Endothelial cell of umbilical vein (primary cell): ENCODE measurements around the gene C4orf54.

Experiments used
- EZH2 ChIP-seq: IDR thresholded peaks from 2 replicates; pipeline ENCODE4 v1.6.1; 2012; ENCODE audit warnings: borderline replicate concordance, low read depth, mild to moderate bottlenecking, moderate library complexity, low read length, inconsistent platforms; ENCODE audit not compliant: severe bottlenecking
- POLR2A ChIP-seq: IDR thresholded peaks from 2 replicates; pipeline ENCODE4 v1.6.1; 2012; ENCODE audit warnings: low read depth, mild to moderate bottlenecking, control low read depth, low read length
- TF ChIP-seq, protein P1 (sequence below), 2 donors: IDR thresholded peaks; 1 replicate in 1 of 2; 2 replicates in 1 of 2; pipeline ENCODE4 v1.5.1; 2011; ENCODE audit warnings: low read length in 2 of 2, mild to moderate bottlenecking in 2 of 2, moderate library complexity in 2 of 2, control low read depth in 1 of 2, inconsistent platforms in 1 of 2, low read depth in 1 of 2; ENCODE audit not compliant: insufficient read depth in 1 of 2; ENCODE audit errors: extremely low read depth in 1 of 2

DNA sequence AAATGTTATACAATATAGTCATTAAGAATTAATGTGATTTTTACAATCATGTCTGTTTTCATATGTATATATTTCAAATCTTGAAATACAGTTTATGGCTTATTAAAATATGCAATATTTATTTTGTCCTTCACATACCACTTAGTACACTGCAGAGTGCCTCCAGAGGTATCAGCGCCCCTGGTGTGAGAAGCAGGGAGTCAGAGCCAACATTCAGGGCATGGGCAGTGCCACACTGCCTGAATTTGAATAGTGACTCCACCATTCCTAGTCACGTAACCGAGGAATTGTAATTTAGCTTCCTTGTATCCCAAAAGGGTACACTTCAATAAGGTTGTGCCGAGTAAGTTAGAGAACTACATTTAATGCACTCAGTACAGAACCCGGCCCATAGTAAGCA is 4.3 kb upstream of the C4orf54 start:
- TF ChIP-seq POLR2A: no peak
- TF ChIP-seq, protein P1, sequence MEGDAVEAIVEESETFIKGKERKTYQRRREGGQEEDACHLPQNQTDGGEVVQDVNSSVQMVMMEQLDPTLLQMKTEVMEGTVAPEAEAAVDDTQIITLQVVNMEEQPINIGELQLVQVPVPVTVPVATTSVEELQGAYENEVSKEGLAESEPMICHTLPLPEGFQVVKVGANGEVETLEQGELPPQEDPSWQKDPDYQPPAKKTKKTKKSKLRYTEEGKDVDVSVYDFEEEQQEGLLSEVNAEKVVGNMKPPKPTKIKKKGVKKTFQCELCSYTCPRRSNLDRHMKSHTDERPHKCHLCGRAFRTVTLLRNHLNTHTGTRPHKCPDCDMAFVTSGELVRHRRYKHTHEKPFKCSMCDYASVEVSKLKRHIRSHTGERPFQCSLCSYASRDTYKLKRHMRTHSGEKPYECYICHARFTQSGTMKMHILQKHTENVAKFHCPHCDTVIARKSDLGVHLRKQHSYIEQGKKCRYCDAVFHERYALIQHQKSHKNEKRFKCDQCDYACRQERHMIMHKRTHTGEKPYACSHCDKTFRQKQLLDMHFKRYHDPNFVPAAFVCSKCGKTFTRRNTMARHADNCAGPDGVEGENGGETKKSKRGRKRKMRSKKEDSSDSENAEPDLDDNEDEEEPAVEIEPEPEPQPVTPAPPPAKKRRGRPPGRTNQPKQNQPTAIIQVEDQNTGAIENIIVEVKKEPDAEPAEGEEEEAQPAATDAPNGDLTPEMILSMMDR (IDR thresholded peaks at IDR 0.05; ENCODE audit: extremely low read depth in 1 of 2, insufficient read depth in 1 of 2, low read depth in 1 of 2, low read length in 2 of 2): no peak
- TF ChIP-seq EZH2: no peak
